Measurements from ENCODE around the gene SPEF2.
"Not testable (repeated sequence)": the region's sequence is repeated elsewhere in the genome, so short reads cannot be mapped to it uniquely, and the experiment has no call there.

SPEF2 gene

DNA sequence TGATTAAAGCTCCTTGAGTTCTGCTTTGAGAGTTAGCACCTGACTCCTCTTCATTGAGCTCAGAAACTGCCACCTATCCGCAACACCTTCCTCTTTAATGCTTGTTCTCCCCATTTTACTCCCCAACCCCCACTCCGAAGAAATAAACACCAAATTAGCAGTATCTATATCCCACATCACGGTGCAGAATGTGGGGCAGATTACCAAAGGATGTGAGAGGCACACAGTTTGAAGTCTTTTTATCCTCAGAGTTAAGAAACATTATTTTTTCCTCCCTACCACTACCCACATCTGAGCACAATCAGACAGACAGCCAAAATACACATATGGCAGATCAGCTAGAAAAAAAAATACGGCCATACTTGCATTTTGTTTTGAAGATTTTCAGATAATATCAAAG, 212.9 kb downstream of the SPEF2 start:
- no peak for DNase-seq (ENCODE audit: low read depth)
- TF ChIP-seq, protein P1, sequence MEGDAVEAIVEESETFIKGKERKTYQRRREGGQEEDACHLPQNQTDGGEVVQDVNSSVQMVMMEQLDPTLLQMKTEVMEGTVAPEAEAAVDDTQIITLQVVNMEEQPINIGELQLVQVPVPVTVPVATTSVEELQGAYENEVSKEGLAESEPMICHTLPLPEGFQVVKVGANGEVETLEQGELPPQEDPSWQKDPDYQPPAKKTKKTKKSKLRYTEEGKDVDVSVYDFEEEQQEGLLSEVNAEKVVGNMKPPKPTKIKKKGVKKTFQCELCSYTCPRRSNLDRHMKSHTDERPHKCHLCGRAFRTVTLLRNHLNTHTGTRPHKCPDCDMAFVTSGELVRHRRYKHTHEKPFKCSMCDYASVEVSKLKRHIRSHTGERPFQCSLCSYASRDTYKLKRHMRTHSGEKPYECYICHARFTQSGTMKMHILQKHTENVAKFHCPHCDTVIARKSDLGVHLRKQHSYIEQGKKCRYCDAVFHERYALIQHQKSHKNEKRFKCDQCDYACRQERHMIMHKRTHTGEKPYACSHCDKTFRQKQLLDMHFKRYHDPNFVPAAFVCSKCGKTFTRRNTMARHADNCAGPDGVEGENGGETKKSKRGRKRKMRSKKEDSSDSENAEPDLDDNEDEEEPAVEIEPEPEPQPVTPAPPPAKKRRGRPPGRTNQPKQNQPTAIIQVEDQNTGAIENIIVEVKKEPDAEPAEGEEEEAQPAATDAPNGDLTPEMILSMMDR (IDR thresholded peaks at IDR 0.05; ENCODE audit: insufficient read depth, low read depth, low read length, missing control alignments) = no peak
- no peak overlapping the region for H3K4me3 ChIP-seq (ENCODE audit: low read length)

DNA sequence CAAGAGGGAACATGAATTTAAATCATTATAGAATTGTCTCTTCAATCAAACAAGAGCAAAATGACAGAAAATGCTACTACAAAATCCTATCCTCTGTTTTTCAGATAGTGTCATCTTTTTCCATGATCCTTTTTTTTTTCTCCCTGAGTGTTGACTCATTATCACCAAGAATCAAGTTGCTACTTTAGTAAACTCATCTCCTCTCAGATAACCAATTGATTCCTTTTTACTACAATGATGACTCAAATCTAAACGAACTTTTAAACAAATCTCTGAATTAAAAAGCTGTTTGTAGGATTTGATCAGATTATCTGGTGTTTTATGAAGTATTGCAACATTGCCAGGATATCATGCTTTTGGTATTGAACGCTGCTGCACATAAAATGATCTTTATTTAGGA, 215.1 kb downstream of the SPEF2 start:
- TF ChIP-seq, protein P1 (IDR thresholded peaks at IDR 0.05; ENCODE audit: insufficient read depth, low read depth, low read length, missing control alignments) = no peak
- no peak for DNase-seq (ENCODE audit: low read depth)
- no peak overlapping the region for H3K4me3 ChIP-seq (ENCODE audit: low read length)

DNA sequence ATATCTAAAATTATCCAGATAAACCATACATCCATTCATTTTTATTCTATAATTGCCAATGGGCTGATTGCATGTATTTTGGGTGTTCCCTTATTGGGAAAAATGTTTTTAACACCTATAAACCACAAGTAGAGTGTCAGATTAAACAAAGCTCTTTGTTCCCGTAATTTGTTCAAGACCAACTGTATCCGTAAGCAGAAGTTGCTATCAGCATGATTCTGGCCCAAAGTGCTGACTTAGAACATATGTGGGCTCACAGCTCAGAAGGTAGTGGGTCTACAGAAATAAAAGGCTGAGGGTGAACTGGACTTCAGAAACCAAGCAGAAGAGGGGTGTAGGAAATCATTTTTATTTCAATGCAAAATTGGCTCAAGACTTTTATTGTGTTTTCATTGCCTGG, 215.6 kb downstream of the SPEF2 start:
- DNase-seq (ENCODE audit: low read depth) = no peak
- H3K4me3 ChIP-seq (ENCODE audit: low read length) = no peak overlapping the region
- TF ChIP-seq, protein P1 (IDR thresholded peaks at IDR 0.05; ENCODE audit: insufficient read depth, low read depth, low read length, missing control alignments) = no peak

DNA sequence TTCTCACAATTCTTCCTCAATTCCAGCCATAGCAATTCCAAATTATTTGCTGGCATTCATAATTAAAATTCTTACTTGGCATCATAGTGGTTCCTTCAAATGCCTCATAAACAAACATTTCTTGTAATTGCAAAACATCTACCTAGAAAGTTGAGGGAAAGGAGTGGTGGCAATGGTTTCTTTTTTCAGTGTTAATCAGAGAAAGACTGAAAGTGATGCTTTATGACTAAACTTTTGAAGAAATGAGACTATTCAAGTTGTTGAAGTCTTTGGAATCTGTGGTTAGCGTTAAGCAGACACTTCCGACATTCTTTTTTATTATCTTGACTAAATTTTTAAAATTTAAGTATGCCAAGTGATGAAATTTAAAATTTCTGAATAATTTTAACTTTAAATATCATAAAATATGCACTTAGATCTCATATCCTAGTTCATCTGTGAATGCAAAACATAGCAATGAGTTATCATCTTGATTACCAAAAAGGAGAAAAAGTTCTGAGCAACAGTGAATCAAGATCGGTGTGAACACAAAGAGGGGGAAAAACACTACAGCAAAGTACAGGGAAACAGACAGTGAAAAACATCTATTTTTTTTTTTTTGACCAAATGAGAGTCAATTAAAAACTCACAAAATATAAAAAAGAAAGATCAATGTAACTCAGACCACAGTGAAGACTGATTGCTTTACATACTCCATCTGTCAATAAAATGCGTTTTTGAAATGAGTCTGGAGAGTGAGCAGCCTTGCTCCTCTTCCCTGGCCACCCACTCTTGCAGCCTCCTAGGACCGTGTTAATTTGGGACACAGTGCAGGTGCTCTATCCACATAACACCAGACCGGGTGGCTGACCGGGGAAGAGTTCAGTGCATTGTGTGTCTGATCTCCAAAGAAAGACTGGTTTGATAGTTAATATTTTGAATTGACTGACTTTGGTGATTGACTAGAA, 218.4 kb downstream of the SPEF2 start:
- H3K4me3 ChIP-seq (ENCODE audit: low read length) = no peak overlapping the region
- DNase-seq (ENCODE audit: low read depth) = no peak
- TF ChIP-seq, protein P1 (IDR thresholded peaks at IDR 0.05; ENCODE audit: insufficient read depth, low read depth, low read length, missing control alignments) = no peak

DNA sequence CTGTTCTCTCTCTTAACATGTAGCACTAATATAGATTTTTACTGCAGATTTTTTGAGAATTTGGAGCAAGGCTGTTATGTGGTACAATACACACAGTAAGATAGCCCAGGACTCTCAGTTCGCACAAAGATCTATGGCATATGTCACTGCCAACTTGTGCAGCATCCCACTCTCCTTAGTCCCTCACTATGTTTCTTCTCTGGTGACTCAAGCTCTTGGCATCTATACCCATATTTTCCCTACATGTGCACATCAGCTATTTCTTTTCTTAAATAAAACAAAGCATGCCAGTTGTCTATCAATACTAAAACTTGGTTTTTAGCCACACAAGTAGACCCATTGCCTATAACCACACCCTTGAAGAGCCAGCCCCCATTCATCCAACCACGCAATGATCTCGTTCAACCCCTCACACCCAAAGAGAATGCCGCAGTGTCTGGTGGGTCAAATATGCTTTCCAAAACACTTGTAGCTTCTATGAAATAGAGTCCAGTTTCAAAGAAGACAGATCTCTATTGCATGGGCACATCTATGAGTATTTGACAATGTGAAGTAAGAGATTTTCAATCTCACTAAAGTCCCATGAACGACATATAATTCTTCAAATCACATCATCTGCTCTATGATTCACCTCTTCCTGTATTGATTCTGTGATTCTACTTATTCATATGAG, 220.8 kb downstream of the SPEF2 start:
- H3K4me3 ChIP-seq (ENCODE audit: low read length) = no peak overlapping the region
- no peak for DNase-seq (ENCODE audit: low read depth)
- TF ChIP-seq, protein P1 (IDR thresholded peaks at IDR 0.05; ENCODE audit: insufficient read depth, low read depth, low read length, missing control alignments) = no peak

DNA sequence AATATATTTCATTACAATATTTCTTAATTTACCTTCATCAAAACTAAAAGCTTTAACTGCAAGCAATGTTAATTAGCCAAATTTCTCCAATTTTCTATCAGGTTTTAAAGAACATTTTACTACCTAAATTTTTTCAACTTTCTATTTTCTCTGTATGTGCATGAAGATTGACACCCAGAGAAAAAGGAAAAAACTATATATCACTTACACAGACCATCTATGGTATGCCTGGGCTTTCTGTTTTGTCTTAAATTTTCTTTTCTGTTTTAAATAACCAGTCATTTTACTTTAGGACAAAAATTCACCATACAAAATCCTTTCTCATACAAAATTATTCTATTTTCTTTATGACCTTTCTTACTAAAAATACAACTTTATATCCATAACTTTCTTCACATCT, 225.2 kb downstream of the SPEF2 start:
- DNase-seq (ENCODE audit: low read depth) = no peak
- TF ChIP-seq, protein P1 (IDR thresholded peaks at IDR 0.05; ENCODE audit: insufficient read depth, low read depth, low read length, missing control alignments) = no peak
- no peak overlapping the region for H3K4me3 ChIP-seq (ENCODE audit: low read length)

DNA sequence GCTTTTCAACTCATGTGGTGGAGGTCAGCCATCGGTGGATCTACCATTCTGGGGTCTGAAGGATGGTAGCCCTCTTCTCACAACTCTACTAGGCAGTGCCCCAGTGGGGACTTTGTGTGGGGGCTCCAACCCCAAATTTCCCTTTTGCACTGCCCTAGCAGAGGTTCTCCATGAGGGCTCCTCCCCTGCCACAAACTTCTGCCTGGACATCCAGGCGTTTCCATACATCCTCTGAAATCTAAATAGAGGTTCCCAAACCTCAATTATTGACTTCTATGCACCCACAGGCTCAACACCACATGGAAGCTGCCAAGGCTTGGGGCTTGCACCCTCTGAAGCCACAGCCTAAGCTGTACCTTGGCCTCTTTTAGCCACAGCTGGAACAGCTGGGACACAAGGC, 227.8 kb downstream of the SPEF2 start:
- H3K4me3 ChIP-seq (ENCODE audit: low read length); DNase-seq (ENCODE audit: low read depth): not testable (repeated sequence)

Data from epithelial cell of esophagus (primary cell).